Common myeloid progenitor, CD34-positive (primary cell): ENCODE results near the gene SDHAF2.

Source experiments
- CTCF ChIA-PET: fragments of 350-600 bp; sonication (Branson Sonifier 250); formaldehyde crosslinking; loops from one replicate; lab custom pipeline; 2021; ENCODE audit warnings: antibody characterized with exemption; lab: Charles Lee
- POLR2A ChIA-PET: fragments of 350-600 bp; sonication (Branson Sonifier 250); formaldehyde crosslinking; loops from one replicate; lab custom pipeline; 2021; ENCODE audit warnings: antibody characterized with exemption; lab: Charles Lee
- DNase-seq, 3 donors: peaks; one replicate each; pipeline versions ENCODE4 v3.0.0 to v3.0.0-alpha.2; 2013
- H3K27ac ChIP-seq, 2 experiments: 1 replicate in 1 of 2; 2 replicates in 1 of 2; pipeline ENCODE4 v1.7.0; 2013; ENCODE audit warnings: inconsistent platforms in 2 of 2, low read length in 2 of 2, mild to moderate bottlenecking in 2 of 2, low read depth in 1 of 2, moderate library complexity in 1 of 2; ENCODE audit not compliant: severe bottlenecking in 2 of 2, insufficient read depth in 1 of 2, poor library complexity in 1 of 2
- H3K27me3 ChIP-seq, 5 experiments: replicated peaks in 2 of 5; 1 replicate in 3 of 5; 2 replicates in 2 of 5; pipeline versions ENCODE4 v1.6.1 to v1.7.0; 2013; ENCODE audit warnings: low read length in 4 of 5, mild to moderate bottlenecking in 2 of 5, moderate library complexity in 2 of 5, inconsistent platforms in 1 of 5; ENCODE audit not compliant: insufficient read depth in 5 of 5, control insufficient read depth in 4 of 5
- H3K36me3 ChIP-seq, 4 experiments: 1 replicate in 2 of 4; 2 replicates in 2 of 4; pipeline versions ENCODE4 v1.6.1 to v1.7.0; 2013; ENCODE audit warnings: low read length in 3 of 4, control low read depth in 1 of 4, mild to moderate bottlenecking in 1 of 4; ENCODE audit not compliant: control insufficient read depth in 4 of 4, insufficient read depth in 4 of 4
- H3K4me1 ChIP-seq, 4 experiments: 1 replicate in 3 of 4; 2 replicates in 1 of 4; pipeline versions ENCODE4 v1.6.1 to v1.7.1; 2013; ENCODE audit warnings: low read length in 3 of 4, mild to moderate bottlenecking in 3 of 4, control low read depth in 1 of 4, inconsistent platforms in 1 of 4, moderate library complexity in 1 of 4; ENCODE audit not compliant: control insufficient read depth in 4 of 4, insufficient read depth in 4 of 4; ENCODE audit errors: control extremely low read depth in 1 of 4
- H3K4me3 ChIP-seq, 7 experiments: 1 replicate in 4 of 7; 2 replicates in 3 of 7; pipeline versions ENCODE4 v1.5.1 to v1.7.0; 2013; ENCODE audit warnings: mild to moderate bottlenecking in 7 of 7, low read length in 6 of 7, moderate library complexity in 6 of 7, inconsistent platforms in 2 of 7, low read depth in 2 of 7, control low read depth in 1 of 7; ENCODE audit not compliant: insufficient read depth in 4 of 7, control insufficient read depth in 1 of 7; ENCODE audit errors: extremely low read depth in 1 of 7
- H3K9me3 ChIP-seq, 5 experiments: 1 replicate in 4 of 5; 2 replicates in 1 of 5; pipeline versions ENCODE4 v1.6.1 to v1.7.1; 2013; ENCODE audit warnings: low read length in 4 of 5, mild to moderate bottlenecking in 2 of 5, inconsistent platforms in 1 of 5, low read depth in 1 of 5, moderate library complexity in 1 of 5; ENCODE audit not compliant: control insufficient read depth in 4 of 5, insufficient read depth in 2 of 5; ENCODE audit errors: control extremely low read depth in 1 of 5
- WGBS: methylation state at CpG from one replicate; pipeline ENCODE4 v1.1.5; 2013; ENCODE audit not compliant: insufficient coverage; 5-methylcytosine and 5-hydroxymethylcytosine counted together

Gene SDHAF2

DNA sequence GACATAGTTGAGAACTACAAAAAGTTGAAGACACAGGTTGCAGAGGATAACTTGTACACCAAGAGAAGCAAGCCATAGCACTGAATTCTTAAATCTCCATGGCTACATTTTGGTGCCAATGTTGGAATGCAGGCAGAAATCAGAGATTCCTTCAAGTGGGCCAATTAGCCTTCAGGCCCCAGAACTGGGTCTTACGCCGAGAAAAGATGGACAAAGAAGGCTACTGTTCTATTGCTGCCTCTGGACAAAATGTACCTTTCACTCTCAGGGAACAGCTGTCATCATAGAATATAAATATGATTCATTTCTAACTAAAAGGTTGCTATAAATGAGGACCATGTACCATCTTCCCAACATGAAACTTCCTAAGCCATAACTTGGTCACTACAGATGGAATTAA, 23.9 kb upstream of the SDHAF2 start:
- CTCF ChIA-PET, result interaction anchor here (1.0 to 1.4 kb wide), 2 partner anchors 15 to 25 kb away, joined by 3 read pairs; no protein-coding TSS in a partner anchor

DNA sequence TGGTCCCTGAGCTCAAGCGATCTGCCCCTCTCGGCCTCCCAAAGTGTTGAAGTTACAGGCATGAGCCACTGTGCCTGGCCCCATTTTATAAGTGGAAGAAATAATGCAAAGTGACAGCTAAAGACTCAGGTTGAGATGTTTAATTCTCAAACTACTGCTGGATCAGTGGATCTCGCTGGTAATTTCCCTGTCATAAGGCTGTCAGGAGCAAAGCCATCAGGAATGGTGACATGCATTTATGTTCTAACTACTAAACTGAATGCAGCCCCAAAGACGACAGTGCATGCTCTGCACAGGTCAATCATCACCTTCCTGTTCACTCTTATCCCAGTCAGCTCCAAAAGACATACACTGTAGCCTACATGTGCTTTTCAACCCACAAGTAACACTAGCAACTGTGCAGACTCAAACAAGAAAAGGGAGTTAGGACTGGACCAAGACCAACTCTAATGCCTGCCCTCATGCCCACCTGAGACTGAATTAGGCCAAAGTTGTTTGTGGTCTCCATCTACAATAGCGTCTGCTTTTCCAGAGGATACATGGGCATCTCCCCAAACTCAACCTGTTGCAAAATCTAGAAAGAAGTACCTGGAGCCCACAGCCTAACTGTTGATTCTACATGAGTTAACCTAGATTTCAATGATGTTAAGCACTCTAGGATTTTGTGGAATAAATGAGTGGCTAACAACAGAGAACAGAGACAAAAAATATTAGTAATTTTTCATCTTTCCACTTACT, 22.8 kb upstream of the SDHAF2 start:
- DNase-seq, result no peak
- 96% methylated on average over 5 of the region's 5 CpGs for WGBS
- Histone ChIP-seq H3K36me3 (peaks cover 37 to 95% (median 68%) of the 10 kb centered on the region in 4 experiments), H3K4me1 (no peaks in the 10 kb centered on the region), H3K27me3 (no peaks in the 10 kb centered on the region), H3K9me3 (no peaks in the 10 kb centered on the region), H3K27ac (no peak overlapping the region), H3K4me3 (no peak overlapping the region)
- ChIA-PET CTCF (interaction anchor here (0.9 to 1.8 kb wide), 5 partner anchors 14 to 97 kb away, joined by 3 to 8 read pairs (median 3); no protein-coding TSS in a partner anchor), POLR2A (interaction anchor here (0.7 kb wide), 1 partner anchor 29 kb away, joined by 3 read pairs; no protein-coding TSS in a partner anchor)

More for the DNA sequence above, 23.9 kb upstream of the SDHAF2 start:
- Histone ChIP-seq H3K4me3 (no peak overlapping the region), H3K4me1 (no peaks in the 10 kb centered on the region), H3K36me3 (peaks cover 36 to 88% (median 60%) of the 10 kb centered on the region in 4 experiments), H3K27me3 (no peaks in the 10 kb centered on the region), H3K9me3 (no peaks in the 10 kb centered on the region), H3K27ac (no peak overlapping the region)
- POLR2A ChIA-PET, result no interaction called here
- DNase-seq, result no peak
- 92% methylated on average over 2 of the region's 2 CpGs for WGBS

DNA sequence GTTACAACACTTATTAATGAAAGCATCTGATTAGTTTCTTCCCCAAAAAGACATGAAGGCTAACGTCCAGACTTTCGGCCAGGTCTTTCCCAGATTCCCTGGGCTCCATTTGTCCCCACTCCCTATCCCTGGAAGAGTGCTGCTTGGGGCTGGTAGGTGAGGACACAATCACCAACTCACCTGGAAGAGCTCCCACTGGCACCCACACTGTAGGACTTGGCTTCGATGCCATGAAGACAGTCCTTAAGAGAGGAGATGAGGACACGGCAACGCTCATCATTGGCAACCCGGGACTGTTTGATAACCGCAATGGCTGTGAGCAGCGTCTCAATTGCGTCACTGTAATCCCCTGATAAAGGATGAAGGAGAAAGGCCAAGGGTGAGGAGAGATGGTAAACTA, 18.3 kb upstream of the SDHAF2 start:
- Histone ChIP-seq H3K4me1 (peaks cover 0 to 2% (median 0%) of the 10 kb centered on the region in 4 experiments), H3K36me3 (peaks cover 33 to 93% (median 72%) of the 10 kb centered on the region in 4 experiments), H3K27me3 (no peaks in the 10 kb centered on the region), H3K27ac (peak overlapping the region in 1 of 2 experiments; percentile 11), H3K9me3 (no peaks in the 10 kb centered on the region), H3K4me3 (no peak overlapping the region)
- 86% methylated on average over 9 of the region's 9 CpGs for WGBS
- ChIA-PET POLR2A (interaction anchor here (1.0 kb wide), 1 partner anchor 18 kb away, joined by 4 read pairs; the partner anchor contains the start of genes CPSF7 and SDHAF2), CTCF (interaction anchor here (0.9 to 3.4 kb wide), 2 partner anchors 8 to 18 kb away, joined by 3 to 12 read pairs; no protein-coding TSS in a partner anchor)
- DNase-seq, result no peak

DNA sequence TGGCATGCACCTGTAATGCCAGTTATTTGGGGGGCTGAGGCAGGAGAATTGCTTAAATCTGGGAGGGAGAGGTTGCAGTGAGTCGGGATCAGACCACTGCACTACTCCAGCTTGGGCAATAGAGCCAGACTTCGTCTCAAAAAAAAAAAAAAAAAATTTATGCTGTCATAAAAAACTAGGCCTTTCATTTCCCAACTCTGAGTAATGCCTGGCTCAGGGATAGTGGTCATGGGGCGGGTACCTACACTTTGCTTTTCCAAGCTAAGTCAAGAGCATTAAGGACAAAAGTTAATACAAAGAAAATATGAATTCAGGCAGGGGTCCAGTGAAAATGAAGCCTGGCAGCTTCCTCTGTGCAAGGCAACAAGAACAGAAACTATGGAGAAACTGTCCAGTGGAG, 16.4 kb upstream of the SDHAF2 start:
- POLR2A ChIA-PET, result interaction anchor here (0.6 to 0.7 kb wide), 2 partner anchors 12 to 16 kb away, joined by 3 to 7 read pairs; partner anchors contain the start of genes CPSF7 and SDHAF2
- peaks cover 24 to 91% (median 66%) of the 10 kb centered on the region in 4 experiments for H3K36me3 ChIP-seq

DNA sequence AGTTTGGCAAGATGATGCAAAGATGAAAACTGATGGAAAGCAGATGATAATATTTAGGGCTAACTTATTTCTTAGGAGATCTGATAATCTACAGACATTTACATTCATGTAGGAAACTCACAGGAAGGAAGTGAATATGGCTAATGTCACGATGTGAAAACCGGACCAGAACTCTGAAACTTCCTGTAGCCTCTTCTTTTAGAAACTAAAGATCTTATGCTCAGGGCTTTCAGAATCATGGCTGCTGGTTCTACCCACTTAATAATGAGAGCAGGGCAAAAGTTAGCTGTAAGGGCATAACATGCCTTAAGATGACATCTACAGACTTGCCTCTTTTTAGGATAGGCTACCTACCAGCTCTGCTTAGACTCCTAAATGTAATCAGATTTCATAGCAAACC, 15.4 kb upstream of the SDHAF2 start:
- Histone ChIP-seq H3K27ac (peak overlapping the region in 1 of 2 experiments; percentile 23), H3K4me1 (peaks cover 0 to 17% (median 14%) of the 10 kb centered on the region in 4 experiments), H3K9me3 (no peaks in the 10 kb centered on the region), H3K4me3 (no peak overlapping the region), H3K27me3 (no peaks in the 10 kb centered on the region), H3K36me3 (peaks cover 25 to 91% (median 63%) of the 10 kb centered on the region in 4 experiments)
- no peak for DNase-seq
- ChIA-PET CTCF (interaction anchor here (0.9 to 1.3 kb wide), 2 partner anchors 11 to 21 kb away, joined by 3 read pairs; no protein-coding TSS in a partner anchor), POLR2A (no interaction called here)
- 16% methylated on average over 2 of the region's 2 CpGs for WGBS

More for the DNA sequence above, 16.4 kb upstream of the SDHAF2 start:
- no peaks in the 10 kb centered on the region for H3K27me3 ChIP-seq
- no peak for DNase-seq
- WGBS, result 95% methylated on average over 3 of the region's 3 CpGs
- H3K4me1 ChIP-seq, result peaks cover 0 to 15% (median 13%) of the 10 kb centered on the region in 4 experiments
- CTCF ChIA-PET, result interaction anchor here (1.3 kb wide), 1 partner anchor 20 kb away, joined by 3 read pairs; no protein-coding TSS in a partner anchor
- H3K4me3 ChIP-seq, result no peak overlapping the region
- no peaks in the 10 kb centered on the region for H3K9me3 ChIP-seq
- H3K27ac ChIP-seq, result peak overlapping the region in 1 of 2 experiments; percentile 27

DNA sequence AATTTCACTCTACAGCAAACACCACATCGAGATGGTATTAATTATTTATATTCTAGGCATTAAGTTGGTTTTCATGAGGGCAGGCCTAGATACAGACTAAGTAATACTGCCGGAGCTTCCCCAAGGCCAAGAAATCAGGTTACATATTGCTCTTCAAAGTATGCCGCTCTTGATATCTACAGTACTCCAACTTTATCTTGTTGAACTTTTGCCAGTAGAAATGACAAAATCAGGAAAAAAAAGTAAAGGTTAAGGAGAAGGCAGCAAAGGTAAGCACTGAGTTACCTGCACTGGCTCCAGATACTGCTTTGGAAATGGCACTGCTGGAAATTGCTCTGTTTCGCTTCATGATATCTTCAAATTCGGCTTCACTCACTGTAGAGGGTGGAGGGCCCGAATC, 14.5 kb upstream of the SDHAF2 start:
- CTCF ChIA-PET, result no interaction called here
- 100% methylated on average over 6 of the region's 6 CpGs for WGBS
- no peaks in the 10 kb centered on the region for H3K27me3 ChIP-seq

More for the DNA sequence above, 14.5 kb upstream of the SDHAF2 start:
- peaks cover 0 to 17% (median 14%) of the 10 kb centered on the region in 4 experiments for H3K4me1 ChIP-seq
- no peak overlapping the region for H3K4me3 ChIP-seq
- no peak for DNase-seq
- POLR2A ChIA-PET, result no interaction called here
- H3K27ac ChIP-seq, result peak overlapping the region; percentile 46 to 89
- peaks cover 24 to 91% (median 64%) of the 10 kb centered on the region in 4 experiments for H3K36me3 ChIP-seq
- H3K9me3 ChIP-seq, result no peaks in the 10 kb centered on the region
